Kidney epithelial cell (primary cell): Measurements from ENCODE around the gene TMEM181. TPM values are rescaled to one million over a fixed set of nuclear protein-coding genes. Genes with fewer than 3 reads are reported as not detected.
"Not testable (repeated sequence)": the region's sequence is repeated elsewhere in the genome, so short reads cannot be mapped to it uniquely, and the experiment has no call there.

Source experiments
- DNase-seq: peaks from one replicate; pipeline ENCODE4 v3.0.0-alpha.2; 2010; ENCODE audit warnings: low read depth
- H3K27me3 ChIP-seq: 2 replicates; pipeline ENCODE4 v1.6.0; 2011; ENCODE audit warnings: low read length; ENCODE audit not compliant: control insufficient read depth, insufficient read depth
- H3K36me3 ChIP-seq: 2 replicates; pipeline ENCODE4 v1.5.1; 2011; ENCODE audit warnings: low read length; ENCODE audit not compliant: control insufficient read depth, insufficient read depth
- H3K4me3 ChIP-seq: 2 replicates; pipeline ENCODE4 v1.5.1; 2011; ENCODE audit warnings: low read depth, mild to moderate bottlenecking, control low read depth, low read length
- total RNA-seq: library from RNA; depleted of rRNA; stranded (reverse); fragments of >200 nt; gene quantifications from 2 replicates; pipeline ENCODE4 v1.2.3, GENCODE V29; 2015
- TF ChIP-seq, protein P1 (sequence below): IDR thresholded peaks from 2 replicates; pipeline ENCODE4 v1.5.1; 2011; ENCODE audit warnings: mild to moderate bottlenecking, moderate library complexity, low read length, control low read depth, inconsistent platforms; ENCODE audit not compliant: insufficient read depth, poor library complexity, severe bottlenecking

TMEM181 gene
- total RNA-seq, 1 donor from 2014 or later = 22.1 TPM

DNA sequence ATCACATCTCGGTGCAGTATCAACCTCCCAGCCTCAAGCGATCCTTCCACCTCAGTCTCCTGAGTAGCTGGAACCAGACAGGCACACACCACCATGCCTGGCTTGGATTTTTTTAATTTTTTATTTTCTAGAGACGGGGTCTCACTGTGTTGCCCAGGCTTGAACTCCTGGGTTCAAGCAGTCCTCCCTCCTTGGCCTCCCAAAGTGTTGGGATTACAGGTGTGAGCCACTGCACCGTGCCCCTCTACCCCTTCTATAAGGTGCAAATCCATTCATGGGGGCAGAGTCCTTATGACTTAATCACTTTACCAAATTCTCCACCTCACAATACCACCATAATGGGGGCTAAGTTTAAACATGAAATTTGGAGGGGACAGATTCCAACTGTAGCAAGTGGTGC is 37.7 kb downstream of the TMEM181 start:
- Histone ChIP-seq H3K36me3 (no peaks in the 10 kb centered on the region), H3K4me3 (no peak overlapping the region), H3K27me3 (no peaks in the 10 kb centered on the region)
- DNase-seq = no peak
- TF ChIP-seq, protein P1, sequence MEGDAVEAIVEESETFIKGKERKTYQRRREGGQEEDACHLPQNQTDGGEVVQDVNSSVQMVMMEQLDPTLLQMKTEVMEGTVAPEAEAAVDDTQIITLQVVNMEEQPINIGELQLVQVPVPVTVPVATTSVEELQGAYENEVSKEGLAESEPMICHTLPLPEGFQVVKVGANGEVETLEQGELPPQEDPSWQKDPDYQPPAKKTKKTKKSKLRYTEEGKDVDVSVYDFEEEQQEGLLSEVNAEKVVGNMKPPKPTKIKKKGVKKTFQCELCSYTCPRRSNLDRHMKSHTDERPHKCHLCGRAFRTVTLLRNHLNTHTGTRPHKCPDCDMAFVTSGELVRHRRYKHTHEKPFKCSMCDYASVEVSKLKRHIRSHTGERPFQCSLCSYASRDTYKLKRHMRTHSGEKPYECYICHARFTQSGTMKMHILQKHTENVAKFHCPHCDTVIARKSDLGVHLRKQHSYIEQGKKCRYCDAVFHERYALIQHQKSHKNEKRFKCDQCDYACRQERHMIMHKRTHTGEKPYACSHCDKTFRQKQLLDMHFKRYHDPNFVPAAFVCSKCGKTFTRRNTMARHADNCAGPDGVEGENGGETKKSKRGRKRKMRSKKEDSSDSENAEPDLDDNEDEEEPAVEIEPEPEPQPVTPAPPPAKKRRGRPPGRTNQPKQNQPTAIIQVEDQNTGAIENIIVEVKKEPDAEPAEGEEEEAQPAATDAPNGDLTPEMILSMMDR = no peak

GRCh38 chr6:158599635-158600034 is 39.7 kb downstream of the TMEM181 start:
- Histone ChIP-seq H3K27me3 (no peaks in the 10 kb centered on the region), H3K4me3 (no peak overlapping the region), H3K36me3 (no peaks in the 10 kb centered on the region)
- TF ChIP-seq, protein P1 = no peak
- no peak for DNase-seq

DNA sequence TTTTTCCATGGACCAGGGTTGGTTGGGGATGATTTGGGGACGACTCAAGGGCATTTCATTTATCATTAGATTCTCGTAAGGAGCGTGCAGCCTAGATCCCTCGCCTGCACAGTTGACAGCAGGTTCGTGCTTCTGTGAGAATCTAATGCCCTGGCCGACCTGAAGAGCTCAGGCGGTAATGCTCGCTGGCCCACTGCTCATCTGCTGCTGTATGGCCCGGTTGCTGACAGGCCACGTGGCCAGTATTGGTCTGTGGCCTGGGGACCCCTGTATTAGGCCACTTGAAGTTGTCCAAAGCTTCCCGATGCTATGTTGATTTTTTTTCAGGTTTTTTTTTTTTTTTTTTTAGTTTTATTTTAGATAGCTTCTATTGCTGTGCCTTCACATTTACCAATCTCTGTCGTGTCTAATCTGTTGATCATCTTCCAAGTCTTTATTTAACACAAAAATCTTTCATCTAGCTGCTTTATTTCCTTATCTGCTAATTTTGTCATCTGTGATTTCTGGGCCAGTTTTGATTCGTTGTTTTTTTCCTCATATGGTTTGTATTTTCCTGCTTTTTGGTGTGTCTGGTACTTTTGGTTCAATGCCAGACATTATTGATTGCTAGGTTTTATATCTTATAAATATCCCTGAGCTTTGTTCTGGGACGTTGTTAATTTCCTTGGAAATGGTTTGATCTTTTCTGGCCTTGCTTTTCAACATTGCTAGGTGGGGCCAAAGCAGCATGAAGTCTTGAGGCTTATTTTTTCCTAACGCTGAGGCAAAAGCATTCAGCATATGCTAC is 43.6 kb downstream of the TMEM181 start:
- H3K27me3 ChIP-seq = no peaks in the 10 kb centered on the region
- TF ChIP-seq, protein P1 = no peak
- H3K36me3 ChIP-seq = peaks cover 2% of the 10 kb centered on the region
- no peak for DNase-seq
- H3K4me3 ChIP-seq = no peak overlapping the region

DNA sequence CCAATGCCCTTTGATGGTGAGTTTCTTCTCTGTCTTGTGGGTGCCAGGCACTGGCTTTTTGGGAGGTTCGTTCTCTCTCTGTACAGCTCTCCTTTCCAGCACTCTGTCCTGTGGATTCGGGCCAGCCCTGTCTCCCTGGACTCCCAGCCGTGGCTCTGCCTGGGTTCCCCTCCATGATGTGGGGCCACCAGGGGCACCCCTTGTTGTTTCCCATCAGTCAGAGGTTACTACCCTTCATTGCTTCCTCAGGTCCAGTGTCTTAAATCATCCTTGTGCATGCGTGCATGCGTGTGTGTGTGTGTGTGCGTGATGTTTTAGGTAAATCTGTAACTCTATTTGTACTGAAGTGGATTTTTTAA is 44.1 kb downstream of the TMEM181 start:
- H3K27me3 ChIP-seq = no peaks in the 10 kb centered on the region
- no peak overlapping the region for H3K4me3 ChIP-seq
- peaks cover 2% of the 10 kb centered on the region for H3K36me3 ChIP-seq
- no peak for DNase-seq
- TF ChIP-seq, protein P1 = no peak

DNA sequence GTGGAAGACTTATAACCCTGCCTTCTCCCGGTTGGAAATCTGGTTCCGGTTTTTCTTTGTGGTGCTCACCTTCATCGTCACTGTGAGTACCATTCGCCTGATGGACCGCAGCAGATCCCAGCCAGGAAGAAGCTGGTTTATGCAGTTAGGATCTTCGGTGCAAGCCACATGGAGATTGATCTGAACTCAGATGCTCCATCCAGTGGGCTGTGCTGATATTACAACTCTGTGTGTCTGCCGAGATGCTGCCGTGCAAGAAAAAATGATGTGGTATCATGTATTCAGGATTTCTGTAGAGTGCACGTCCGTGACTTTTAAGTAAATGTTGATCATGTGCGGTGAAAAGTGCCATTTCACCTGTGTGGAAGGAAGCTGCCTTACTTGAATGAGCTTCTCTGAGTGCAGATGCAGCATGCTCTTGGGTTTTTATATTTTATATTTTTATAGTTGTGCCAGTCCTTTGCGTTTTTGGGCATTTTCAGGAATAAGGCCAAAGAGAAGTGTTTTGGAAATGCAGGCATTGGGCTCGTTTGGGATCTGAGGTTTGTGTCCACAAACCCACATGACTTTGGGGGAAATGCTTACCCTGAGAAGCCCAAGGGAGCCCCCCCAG is 45.5 kb downstream of the TMEM181 start:
- Histone ChIP-seq H3K4me3 (no peak overlapping the region), H3K36me3 (peaks cover 3% of the 10 kb centered on the region), H3K27me3 (no peaks in the 10 kb centered on the region)
- TF ChIP-seq, protein P1 = peak; percentile 77
- peak; percentile 45 for DNase-seq

DNA sequence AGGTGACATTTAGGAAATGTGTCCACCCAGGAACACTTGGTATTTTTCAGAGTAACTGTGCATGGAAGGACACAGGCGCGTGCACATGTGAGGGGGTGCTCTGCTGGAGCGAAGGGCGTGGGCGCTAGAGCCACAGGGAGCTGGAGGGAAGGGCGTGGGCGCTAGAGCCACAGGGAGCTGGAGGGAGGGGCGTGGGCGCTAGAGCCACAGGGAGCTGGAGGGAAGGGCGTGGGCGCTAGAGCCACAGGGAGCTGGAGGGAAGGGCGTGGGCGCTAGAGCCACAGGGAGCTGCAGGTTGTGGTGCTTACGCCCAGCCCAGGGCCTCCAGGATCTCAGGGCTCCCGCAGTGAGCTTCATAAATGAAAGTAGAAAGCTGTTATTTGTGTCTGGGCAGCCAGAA is 46.1 kb downstream of the TMEM181 start:
- H3K36me3 ChIP-seq, H3K27me3 ChIP-seq, DNase-seq, H3K4me3 ChIP-seq: not testable (repeated sequence)
